Right lobe of liver (tissue), 6 donors: Measurements from ENCODE around the gene C6orf136. TPM values are rescaled to one million over a fixed set of nuclear protein-coding genes. Genes with fewer than 3 reads are reported as not detected.
A peak's percentile ranks its signal among the peaks of the same experiment; 100 is the strongest.

Experiments
- ATAC-seq, 4 donors: fragments of 200-7000 bp; cut with Tn5 transposase; one replicate each; pipeline ENCODE4 v1.9.1; 2020; ENCODE audit warnings: mild to moderate bottlenecking in 4 of 4, moderate library complexity in 4 of 4
- DNase-seq, 3 donors: peaks; one replicate each; pipeline ENCODE4 v3.0.0-alpha.2; 2020
- H3K27ac ChIP-seq, 3 donors: fragments of 200-600 bp; one replicate each; pipeline ENCODE4 v1.8.0; 2022
- H3K27me3 ChIP-seq, 2 donors: fragments of 200-600 bp; one replicate each; pipeline ENCODE4 v1.8.0; 2022
- H3K36me3 ChIP-seq, 4 donors: fragments of 200-600 bp; sonication (generic) in 1 of 4; one replicate each; pipeline versions ENCODE4 v1.5.1 to v1.8.0; 2017 to 2022; ENCODE audit warnings: control low read depth in 1 of 4
- H3K4me1 ChIP-seq, 4 donors: fragments of 200-600 bp; sonication (generic) in 1 of 4; one replicate each; pipeline versions ENCODE4 v1.5.1 to v1.8.0; 2017 to 2022; ENCODE audit warnings: control low read depth in 1 of 4
- H3K4me3 ChIP-seq, 3 donors: fragments of 200-600 bp; one replicate each; pipeline ENCODE4 v1.8.0; 2022
- H3K9me3 ChIP-seq, 4 donors: fragments of 200-600 bp; sonication (generic) in 1 of 4; one replicate each; pipeline versions ENCODE4 v1.5.1 to v1.8.0; 2017 to 2022; ENCODE audit warnings: control low read depth in 1 of 4
- POLR2A ChIP-seq: fragments of 450-650 bp; IDR thresholded peaks from one replicate; pipeline ENCODE4 v1.6.1; 2017; ENCODE audit warnings: antibody characterized with exemption, mild to moderate bottlenecking
- WGBS: methylation state at CpG from one replicate; pipeline ENCODE4 v1.1.6; 2018; ENCODE audit warnings: low coverage, low lambda C conversion rate; ENCODE audit not compliant: insufficient coverage; ENCODE audit errors: missing lambda C conversion rate; 5-methylcytosine and 5-hydroxymethylcytosine counted together
- intact Hi-C, 2 donors: fragments of 100-400 bp; cut with DNase I; formaldehyde crosslinking; loops; one replicate each; pipeline versions ENCODE4 v1.11.2 to v1.14.1; 2022
- total RNA-seq, 6 experiments: library from RNA; depleted of rRNA in 2 of 6; stranded (reverse); fragments of >200 nt in 2 of 6; fragmentation: NEBNext Ultra II Directional in 3 of 6; extraction: Animal tissue kit (Norgen Biotek cat#: 25700) in 3 of 6; gene quantifications; one replicate each; pipeline versions ENCODE4 v1.1.0 to v1.2.4, GENCODE V29; 2016 to 2023
- TF ChIP-seq, protein P1 (sequence below), 4 donors: fragments of 200-600 bp in 3 of 4; fragments of 450-650 bp in 1 of 4; IDR thresholded peaks; one replicate each; pipeline versions ENCODE4 v1.5.1 to v1.8.0; 2016 to 2022; ENCODE audit warnings: antibody characterized with exemption in 4 of 4, mild to moderate bottlenecking in 2 of 4
- donor health status: DM: no; HTN: yes; CAD: no.
- donor health status: DM: no; HTN: no; CAD: no.
- donor health status: DM: no; HTN: no; CAD: no.
- donor health status: DM: no; HTN: yes; CAD: no.
- donor health status: DM: no; HTN: yes; CAD: no.

The C6orf136 gene
- total RNA-seq, 6 experiments from 2014 or later, result 8.2 to 14.1 (median 11.0) TPM

DNA sequence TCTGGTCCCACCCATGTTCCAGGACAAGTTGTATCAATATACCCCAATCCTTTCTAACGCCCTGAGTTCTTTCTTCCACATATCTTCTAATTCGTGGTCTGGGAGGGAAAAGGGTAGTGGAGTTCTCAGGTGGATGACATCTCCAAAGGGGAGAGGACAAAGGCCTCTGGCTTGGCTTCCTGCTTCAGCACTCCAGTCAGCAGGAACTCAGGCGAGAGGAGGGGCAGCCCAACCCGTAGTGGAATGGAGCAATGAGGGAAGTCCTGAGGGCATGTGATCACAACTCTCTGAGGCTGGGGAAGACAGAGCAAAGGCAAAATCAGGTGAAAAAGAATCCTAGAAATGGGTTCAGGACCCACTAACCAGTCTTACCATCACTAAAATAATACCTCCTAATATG, 53.4 kb downstream of the C6orf136 start:
- H3K27me3 ChIP-seq, result no peaks in the 10 kb centered on the region
- peak; percentile 75 to 98 (median 96) for ATAC-seq

More for the DNA sequence above, 53.4 kb downstream of the C6orf136 start:
- TF ChIP-seq POLR2A, result no peak
- TF ChIP-seq, protein P1, sequence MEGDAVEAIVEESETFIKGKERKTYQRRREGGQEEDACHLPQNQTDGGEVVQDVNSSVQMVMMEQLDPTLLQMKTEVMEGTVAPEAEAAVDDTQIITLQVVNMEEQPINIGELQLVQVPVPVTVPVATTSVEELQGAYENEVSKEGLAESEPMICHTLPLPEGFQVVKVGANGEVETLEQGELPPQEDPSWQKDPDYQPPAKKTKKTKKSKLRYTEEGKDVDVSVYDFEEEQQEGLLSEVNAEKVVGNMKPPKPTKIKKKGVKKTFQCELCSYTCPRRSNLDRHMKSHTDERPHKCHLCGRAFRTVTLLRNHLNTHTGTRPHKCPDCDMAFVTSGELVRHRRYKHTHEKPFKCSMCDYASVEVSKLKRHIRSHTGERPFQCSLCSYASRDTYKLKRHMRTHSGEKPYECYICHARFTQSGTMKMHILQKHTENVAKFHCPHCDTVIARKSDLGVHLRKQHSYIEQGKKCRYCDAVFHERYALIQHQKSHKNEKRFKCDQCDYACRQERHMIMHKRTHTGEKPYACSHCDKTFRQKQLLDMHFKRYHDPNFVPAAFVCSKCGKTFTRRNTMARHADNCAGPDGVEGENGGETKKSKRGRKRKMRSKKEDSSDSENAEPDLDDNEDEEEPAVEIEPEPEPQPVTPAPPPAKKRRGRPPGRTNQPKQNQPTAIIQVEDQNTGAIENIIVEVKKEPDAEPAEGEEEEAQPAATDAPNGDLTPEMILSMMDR (IDR thresholded peaks at IDR 0.05), result no peak
- DNase-seq, result peak; percentile 69 to 84 (median 79)
- intact Hi-C loops, result no loop called here
- Histone ChIP-seq H3K36me3 (no peaks in the 10 kb centered on the region), H3K4me3 (no peak overlapping the region), H3K4me1 (peaks cover 0 to 16% (median 5%) of the 10 kb centered on the region in 4 donors), H3K9me3 (no peaks in the 10 kb centered on the region), H3K27ac (no peak overlapping the region)
- WGBS, result 23% methylated on average over 4 of the region's 4 CpGs

Other genes with a start within 250 kb of the C6orf136 start
- gene HLA-E, start 157.6 kb upstream of the C6orf136 start, total RNA-seq, result 100 to 1,000 TPM; 116 to 257 (median 183) TPM
- 10 to 100 TPM in 5 of 6 experiments, 1 to 10 TPM in 1; 5.1 to 25.6 (median 19.8) TPM for gene GNL1, start 90.6 kb upstream of the C6orf136 start, total RNA-seq
- 1 to 10 TPM; 2.3 to 3.8 (median 2.6) TPM for gene PRR3, start 89.8 kb upstream of the C6orf136 start, total RNA-seq
- 10 to 100 TPM; 23.3 to 35.2 (median 26.8) TPM for gene ABCF1, start 75.7 kb upstream of the C6orf136 start, total RNA-seq
- gene PPP1R10, start 29.9 kb upstream of the C6orf136 start, total RNA-seq, result 10 to 100 TPM; 19.0 to 45.1 (median 32.4) TPM
- 10 to 100 TPM; 43.3 to 73.9 (median 56.2) TPM for gene MRPS18B, start 29.3 kb upstream of the C6orf136 start, total RNA-seq
- gene ATAT1, start 20.3 kb upstream of the C6orf136 start, total RNA-seq, result 1 to 10 TPM; 2.4 to 6.6 (median 4.4) TPM
- gene DHX16, start 25.9 kb downstream of the C6orf136 start, total RNA-seq, result 10 to 100 TPM; 12.3 to 17.8 (median 14.4) TPM
- gene PPP1R18, start 39.5 kb downstream of the C6orf136 start, total RNA-seq, result 10 to 100 TPM in 4 of 6 experiments, 1 to 10 TPM in 2; 6.7 to 29.1 (median 12.9) TPM
- 1 to 10 TPM; 1.2 to 2.7 (median 1.9) TPM for gene NRM, start 43.9 kb downstream of the C6orf136 start, total RNA-seq
- gene MDC1, start 70.1 kb downstream of the C6orf136 start, total RNA-seq, result 10 to 100 TPM in 4 of 6 experiments, 1 to 10 TPM in 2; 8.8 to 15.5 (median 12.1) TPM
- 100 to 1,000 TPM; 150 to 268 (median 241) TPM for gene TUBB, start 73.2 kb downstream of the C6orf136 start, total RNA-seq
- 10 to 100 TPM; 37.1 to 92.2 (median 73.5) TPM for gene FLOT1, start 95.6 kb downstream of the C6orf136 start, total RNA-seq
- 10 to 100 TPM in 3 of 6 experiments, 1 to 10 TPM in 3; 2.8 to 72.3 (median 24.5) TPM for gene IER3, start 97.4 kb downstream of the C6orf136 start, total RNA-seq
- gene DDR1, start 237.4 kb downstream of the C6orf136 start, total RNA-seq, result 1 to 10 TPM; 3.2 to 9.9 (median 5.0) TPM